Measurements from ENCODE around the gene PKNOX2. TPM values are rescaled to one million over a fixed set of nuclear protein-coding genes. Genes with fewer than 3 reads are reported as not detected.

PKNOX2 gene
- total RNA-seq, 1 experiment from 2014 or later: not detected

DNA sequence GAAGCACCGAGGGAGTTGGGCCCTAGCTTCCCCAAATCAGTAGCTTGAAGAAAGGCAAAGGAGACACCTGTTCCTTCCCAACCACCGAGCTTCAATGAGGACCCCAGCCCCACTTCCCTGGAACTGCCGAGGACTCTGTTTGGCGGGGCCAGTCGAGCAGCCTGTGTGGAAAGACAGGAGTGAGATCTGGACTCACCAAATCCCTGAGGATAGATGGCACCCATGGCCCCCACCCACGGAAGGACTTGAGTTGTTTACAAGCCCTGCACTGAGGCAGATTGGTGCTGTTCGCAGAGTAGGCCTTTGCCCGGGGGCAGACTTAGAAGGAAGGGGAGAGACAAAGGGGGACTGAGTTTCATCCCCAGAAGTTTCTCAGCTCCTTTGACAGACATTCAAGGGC is 266.9 kb downstream of the PKNOX2 start:
- no peaks in the 10 kb centered on the region for H3K9me3 Mint-ChIP-seq (ENCODE audit: low read depth, unreplicated experiment)
- CTCF ChIA-PET: interaction anchor here (0.9 kb wide), 1 partner anchor 138 kb away, joined by 4 read pairs; no protein-coding TSS in a partner anchor
- no peak for DNase-seq
- H3K27me3 Mint-ChIP-seq (ENCODE audit: unreplicated experiment): peaks cover 20% of the 10 kb centered on the region
- H3K4me1 Mint-ChIP-seq (ENCODE audit: low read depth, unreplicated experiment): no peaks in the 10 kb centered on the region
- no peaks in the 10 kb centered on the region for H3K36me3 Mint-ChIP-seq (ENCODE audit: insufficient read depth, unreplicated experiment)
- no peak overlapping the region for H3K4me3 Mint-ChIP-seq (ENCODE audit: low read depth, unreplicated experiment)
- H3K27ac Mint-ChIP-seq (ENCODE audit: unreplicated experiment): no peak overlapping the region
- no TSS peak for BruUV-seq (replicated peaks)
- TF ChIP-seq, protein P1, sequence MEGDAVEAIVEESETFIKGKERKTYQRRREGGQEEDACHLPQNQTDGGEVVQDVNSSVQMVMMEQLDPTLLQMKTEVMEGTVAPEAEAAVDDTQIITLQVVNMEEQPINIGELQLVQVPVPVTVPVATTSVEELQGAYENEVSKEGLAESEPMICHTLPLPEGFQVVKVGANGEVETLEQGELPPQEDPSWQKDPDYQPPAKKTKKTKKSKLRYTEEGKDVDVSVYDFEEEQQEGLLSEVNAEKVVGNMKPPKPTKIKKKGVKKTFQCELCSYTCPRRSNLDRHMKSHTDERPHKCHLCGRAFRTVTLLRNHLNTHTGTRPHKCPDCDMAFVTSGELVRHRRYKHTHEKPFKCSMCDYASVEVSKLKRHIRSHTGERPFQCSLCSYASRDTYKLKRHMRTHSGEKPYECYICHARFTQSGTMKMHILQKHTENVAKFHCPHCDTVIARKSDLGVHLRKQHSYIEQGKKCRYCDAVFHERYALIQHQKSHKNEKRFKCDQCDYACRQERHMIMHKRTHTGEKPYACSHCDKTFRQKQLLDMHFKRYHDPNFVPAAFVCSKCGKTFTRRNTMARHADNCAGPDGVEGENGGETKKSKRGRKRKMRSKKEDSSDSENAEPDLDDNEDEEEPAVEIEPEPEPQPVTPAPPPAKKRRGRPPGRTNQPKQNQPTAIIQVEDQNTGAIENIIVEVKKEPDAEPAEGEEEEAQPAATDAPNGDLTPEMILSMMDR (IDR thresholded peaks at IDR 0.05; ENCODE audit: unreplicated experiment): no peak
- intact Hi-C loops (cut with micrococcal nuclease; ENCODE audit: unreplicated experiment): no loop called here

DNA sequence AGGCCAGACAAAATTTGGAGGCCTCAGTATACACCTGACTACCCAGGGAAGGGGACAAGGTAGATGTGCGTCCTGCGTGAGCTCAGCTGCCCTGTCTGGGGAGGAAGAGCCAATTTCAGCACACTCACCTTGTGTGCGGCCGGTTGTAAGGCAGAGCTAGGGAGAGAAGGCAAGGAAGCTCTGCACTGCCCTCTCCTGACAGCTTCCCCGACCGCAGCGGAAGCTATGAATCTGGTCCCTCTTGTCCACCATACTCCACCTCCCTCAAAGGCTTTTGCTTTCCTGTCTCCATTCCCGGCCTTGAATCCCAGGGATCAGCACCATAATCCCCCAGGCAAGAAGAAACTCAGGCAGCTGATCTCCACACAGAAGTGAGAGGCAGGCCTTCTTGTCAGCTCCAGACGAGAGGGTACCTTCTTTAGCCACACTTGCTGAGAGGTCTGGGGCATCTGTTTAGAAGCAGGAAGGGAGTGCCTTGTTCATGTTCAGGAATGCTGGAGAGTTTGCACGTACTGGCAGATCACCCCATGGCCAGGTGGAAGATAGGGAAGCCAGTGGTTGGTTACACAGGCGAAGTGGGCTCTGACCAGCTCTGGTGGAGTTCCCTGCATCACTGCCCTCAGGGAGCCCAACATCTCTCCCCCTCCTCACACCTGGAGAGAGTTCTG is 269.0 kb downstream of the PKNOX2 start:
- no peaks in the 10 kb centered on the region for H3K36me3 Mint-ChIP-seq (ENCODE audit: insufficient read depth, unreplicated experiment)
- intact Hi-C loops (cut with micrococcal nuclease; ENCODE audit: unreplicated experiment): no loop called here
- TF ChIP-seq, protein P1 (IDR thresholded peaks at IDR 0.05; ENCODE audit: unreplicated experiment): no peak
- peak; percentile 23 for DNase-seq
- H3K27ac Mint-ChIP-seq (ENCODE audit: unreplicated experiment): no peak overlapping the region
- H3K27me3 Mint-ChIP-seq (ENCODE audit: unreplicated experiment): peaks cover 9% of the 10 kb centered on the region
- BruUV-seq (replicated peaks): no TSS peak
- H3K4me1 Mint-ChIP-seq (ENCODE audit: low read depth, unreplicated experiment): no peaks in the 10 kb centered on the region
- H3K4me3 Mint-ChIP-seq (ENCODE audit: low read depth, unreplicated experiment): no peak overlapping the region
- CTCF ChIA-PET: interaction anchor here (0.7 to 1.6 kb wide), 4 partner anchors 10 to 23 kb away, joined by 3 to 4 read pairs (median 3); no protein-coding TSS in a partner anchor
- H3K9me3 Mint-ChIP-seq (ENCODE audit: low read depth, unreplicated experiment): no peaks in the 10 kb centered on the region

DNA sequence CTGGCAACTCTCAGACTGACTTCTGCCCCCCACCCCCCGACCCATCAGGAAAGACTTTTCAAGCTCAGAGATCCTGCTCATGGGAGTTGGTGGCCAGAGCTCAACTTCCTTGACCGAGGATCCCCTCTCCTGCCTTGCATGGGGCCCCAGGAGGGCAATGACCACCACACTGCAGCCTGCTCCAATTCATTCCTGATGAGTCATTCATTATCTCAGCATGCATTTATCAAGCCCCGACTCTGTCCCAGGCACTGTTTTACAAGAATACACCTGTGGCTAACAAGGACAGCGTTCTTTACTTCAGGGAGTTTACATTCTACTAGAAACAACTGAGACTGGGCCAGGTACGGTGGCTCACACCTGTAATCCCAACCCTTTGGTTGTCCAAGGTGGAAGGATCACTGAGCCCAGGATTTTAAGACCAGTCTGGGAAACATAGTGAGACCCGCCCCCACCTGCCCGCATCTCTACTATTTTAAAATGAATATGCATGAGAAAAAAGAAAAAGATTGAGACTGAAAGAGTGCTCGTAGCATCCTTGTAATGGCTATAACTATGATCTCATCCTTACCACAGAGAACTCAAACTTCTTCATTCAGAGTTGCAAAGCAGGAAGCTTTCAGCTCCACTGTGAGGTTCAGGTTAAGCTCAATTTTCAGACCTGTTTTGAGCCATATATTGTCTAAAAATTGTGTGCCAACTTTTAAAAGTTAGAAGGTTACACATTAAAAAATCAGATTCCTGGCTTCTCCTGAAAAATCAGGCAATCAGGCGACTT is 271.1 kb downstream of the PKNOX2 start:
- TF ChIP-seq, protein P1 (IDR thresholded peaks at IDR 0.05; ENCODE audit: unreplicated experiment): no peak
- Mint-ChIP-seq H3K27ac (ENCODE audit: unreplicated experiment) (no peak overlapping the region), H3K4me1 (ENCODE audit: low read depth, unreplicated experiment) (no peaks in the 10 kb centered on the region), H3K4me3 (ENCODE audit: low read depth, unreplicated experiment) (no peak overlapping the region), H3K9me3 (ENCODE audit: low read depth, unreplicated experiment) (no peaks in the 10 kb centered on the region), H3K27me3 (ENCODE audit: unreplicated experiment) (peaks cover 19% of the 10 kb centered on the region), H3K36me3 (ENCODE audit: insufficient read depth, unreplicated experiment) (no peaks in the 10 kb centered on the region)
- intact Hi-C loops (cut with micrococcal nuclease; ENCODE audit: unreplicated experiment): no loop called here
- no peak for DNase-seq
- CTCF ChIA-PET: interaction anchor here (0.7 kb wide), 2 partner anchors 135 to 1834 kb away, joined by 3 to 5 read pairs; no protein-coding TSS in a partner anchor
- BruUV-seq (replicated peaks): no TSS peak

DNA sequence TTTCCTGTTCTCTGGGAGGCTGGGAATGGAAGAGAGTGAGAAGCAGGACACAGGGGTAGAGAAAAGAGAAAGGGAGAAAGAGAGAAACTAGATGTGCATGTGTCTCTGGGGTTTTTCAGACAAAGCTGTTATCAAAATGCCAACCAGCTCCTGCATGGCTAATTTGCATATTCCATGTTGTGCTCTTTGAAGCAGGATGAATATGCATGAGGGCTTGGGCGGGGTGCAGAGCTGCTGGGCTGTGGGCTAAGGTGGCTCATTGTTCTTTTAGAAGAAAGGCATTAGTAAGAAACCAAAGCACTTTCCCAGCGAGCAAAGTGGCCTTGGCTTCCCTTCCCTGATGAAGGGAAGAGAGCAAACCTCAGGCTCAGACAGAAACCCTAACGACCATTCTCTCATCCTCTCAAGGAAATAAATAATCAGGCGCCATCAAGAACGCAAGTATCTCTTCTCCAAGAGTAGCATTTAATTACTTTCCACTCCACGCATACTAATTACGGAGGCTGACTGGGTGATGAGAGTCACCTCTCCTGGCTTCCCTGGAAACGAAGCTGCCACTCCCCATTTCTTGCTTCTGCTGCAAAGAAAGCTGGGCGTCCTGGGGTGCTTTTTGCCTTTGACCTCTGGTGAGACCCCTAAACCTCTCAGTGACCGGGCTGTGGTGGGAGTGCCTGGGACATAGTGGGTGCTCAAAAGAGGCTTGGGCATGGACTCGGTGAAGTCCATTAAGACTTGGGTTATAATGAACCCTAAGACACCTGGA is 277.3 kb downstream of the PKNOX2 start:
- H3K36me3 Mint-ChIP-seq (ENCODE audit: insufficient read depth, unreplicated experiment): no peaks in the 10 kb centered on the region
- TF ChIP-seq, protein P1 (IDR thresholded peaks at IDR 0.05; ENCODE audit: unreplicated experiment): no peak
- DNase-seq: no peak
- H3K27ac Mint-ChIP-seq (ENCODE audit: unreplicated experiment): no peak overlapping the region
- peaks cover 4% of the 10 kb centered on the region for H3K4me1 Mint-ChIP-seq (ENCODE audit: low read depth, unreplicated experiment)
- H3K27me3 Mint-ChIP-seq (ENCODE audit: unreplicated experiment): peaks cover 33% of the 10 kb centered on the region
- BruUV-seq (replicated peaks): no TSS peak
- intact Hi-C loops (cut with micrococcal nuclease; ENCODE audit: unreplicated experiment): no loop called here
- CTCF ChIA-PET: no interaction called here
- no peaks in the 10 kb centered on the region for H3K9me3 Mint-ChIP-seq (ENCODE audit: low read depth, unreplicated experiment)
- H3K4me3 Mint-ChIP-seq (ENCODE audit: low read depth, unreplicated experiment): no peak overlapping the region
